DND-41 (cell line): ENCODE measurements around the gene BCL6.

Experiments used
- CTCF ChIP-seq: IDR thresholded peaks from 2 replicates; pipeline ENCODE4 v1.5.1; 2012; ENCODE audit warnings: borderline replicate concordance, low read length, moderate library complexity, mild to moderate bottlenecking; ENCODE audit not compliant: poor library complexity, severe bottlenecking; ENCODE audit errors: extremely low read depth
- EZH2 ChIP-seq: IDR thresholded peaks from 3 replicates; pipeline ENCODE4 v1.6.1; 2012; ENCODE audit warnings: borderline replicate concordance, low read depth, mild to moderate bottlenecking, moderate library complexity, low read length, inconsistent platforms; ENCODE audit not compliant: severe bottlenecking

GRCh38 chr3:187729598-187729997, 15.7 kb downstream of the BCL6 start:
- TF ChIP-seq CTCF (no peak), EZH2 (no peak)
